ENCODE measurements around the gene ATP13A1. TPM values are rescaled to one million over a fixed set of nuclear protein-coding genes. Genes with fewer than 3 reads are reported as not detected.

ATP13A1 gene
- total RNA-seq, 2 experiments from 2014 or later: 58.3 to 122 TPM

DNA sequence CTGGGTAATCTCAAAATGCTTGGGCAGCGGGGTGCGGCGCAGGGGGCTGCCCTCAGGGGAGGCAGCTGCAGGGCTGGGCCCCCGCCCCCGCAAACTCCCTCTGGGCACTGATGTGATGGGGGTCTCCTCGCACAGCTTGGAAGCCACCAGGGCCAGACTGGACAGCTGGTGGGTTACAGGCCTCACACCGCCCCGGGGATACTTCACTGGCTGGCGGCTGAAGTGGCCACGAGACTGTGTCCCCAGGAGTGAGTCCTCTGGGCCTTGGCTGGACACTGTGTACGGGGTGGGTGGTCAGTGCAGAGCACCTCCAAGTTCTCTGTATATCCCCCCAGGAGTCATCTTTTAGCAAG lies 33.4 kb downstream of the ATP13A1 start:
- ChIA-PET POLR2A (no interaction called here), CTCF (ENCODE audit: unreplicated experiment) (no interaction called here)
- Histone ChIP-seq H4K20me1 (ENCODE audit: insufficient read depth, low read length) (no peaks in the 10 kb centered on the region), H3K79me2 (ENCODE audit: insufficient read depth, low read depth, low read length) (no peaks in the 10 kb centered on the region), H3K9me2 (ENCODE audit: insufficient read depth, low read length) (no peaks in the 10 kb centered on the region), H3K36me3 (ENCODE audit: insufficient read depth, low read length) (peaks cover 51% of the 10 kb centered on the region), H3K27ac (ENCODE audit: low read depth, low read length, poor library complexity, severe bottlenecking) (no peak overlapping the region), H2AFZ (ENCODE audit: low read length) (no peak overlapping the region), H3K9me3 (ENCODE audit: low read length) (no peaks in the 10 kb centered on the region), H3K4me3 (ENCODE audit: low read depth, low read length, poor library complexity, severe bottlenecking) (no peak overlapping the region), H3K4me1 (ENCODE audit: insufficient read depth, low read length, poor library complexity, severe bottlenecking) (peaks cover 18% of the 10 kb centered on the region), H3K4me2 (ENCODE audit: low read length) (no peak overlapping the region)
- intact Hi-C loops (cut with micrococcal nuclease; ENCODE audit: unreplicated experiment): no loop called here
- no peak for TF ChIP-seq EZH2phosphoT487 (IDR thresholded peaks at IDR 0.05; ENCODE audit: borderline replicate concordance, low read depth, low read length)
- TF ChIP-seq, protein P1, sequence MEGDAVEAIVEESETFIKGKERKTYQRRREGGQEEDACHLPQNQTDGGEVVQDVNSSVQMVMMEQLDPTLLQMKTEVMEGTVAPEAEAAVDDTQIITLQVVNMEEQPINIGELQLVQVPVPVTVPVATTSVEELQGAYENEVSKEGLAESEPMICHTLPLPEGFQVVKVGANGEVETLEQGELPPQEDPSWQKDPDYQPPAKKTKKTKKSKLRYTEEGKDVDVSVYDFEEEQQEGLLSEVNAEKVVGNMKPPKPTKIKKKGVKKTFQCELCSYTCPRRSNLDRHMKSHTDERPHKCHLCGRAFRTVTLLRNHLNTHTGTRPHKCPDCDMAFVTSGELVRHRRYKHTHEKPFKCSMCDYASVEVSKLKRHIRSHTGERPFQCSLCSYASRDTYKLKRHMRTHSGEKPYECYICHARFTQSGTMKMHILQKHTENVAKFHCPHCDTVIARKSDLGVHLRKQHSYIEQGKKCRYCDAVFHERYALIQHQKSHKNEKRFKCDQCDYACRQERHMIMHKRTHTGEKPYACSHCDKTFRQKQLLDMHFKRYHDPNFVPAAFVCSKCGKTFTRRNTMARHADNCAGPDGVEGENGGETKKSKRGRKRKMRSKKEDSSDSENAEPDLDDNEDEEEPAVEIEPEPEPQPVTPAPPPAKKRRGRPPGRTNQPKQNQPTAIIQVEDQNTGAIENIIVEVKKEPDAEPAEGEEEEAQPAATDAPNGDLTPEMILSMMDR (conservative IDR thresholded peaks at IDR 0.05; ENCODE audit: low read length): no peak
- no TSS peak for BruUV-seq (replicated peaks)
- DNase-seq (ENCODE audit: low spot score): no peak

DNA sequence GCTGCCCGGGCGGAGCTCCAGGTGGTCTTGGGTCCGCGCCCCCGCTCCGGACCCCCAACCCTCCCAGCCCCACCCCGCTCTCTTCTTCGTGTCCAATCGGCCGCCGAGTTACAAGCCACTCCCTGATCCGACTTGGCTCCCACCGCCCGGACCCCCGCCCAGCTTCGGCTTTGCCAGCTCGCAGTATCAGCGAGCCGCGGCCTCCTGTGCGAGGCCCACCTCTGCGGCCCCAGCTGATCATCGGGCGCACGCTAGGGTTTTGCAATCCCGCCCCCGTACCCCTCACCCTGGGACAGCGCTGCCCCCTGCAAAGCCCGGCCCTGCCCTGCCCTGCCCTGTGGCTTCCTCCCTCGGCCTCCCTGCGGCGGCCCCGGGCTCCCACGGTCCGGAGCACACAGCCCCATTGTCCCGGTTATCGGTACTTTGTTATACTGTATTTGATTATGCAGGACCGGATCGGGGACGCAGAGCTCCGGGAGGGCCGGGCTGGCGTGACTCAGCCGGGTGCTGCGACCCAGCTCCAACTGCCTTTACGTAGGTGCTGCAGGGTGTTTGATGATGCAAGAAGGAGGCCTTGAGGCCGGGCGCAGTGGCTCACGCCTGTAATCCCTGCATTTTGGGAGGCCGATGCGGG lies 34.9 kb downstream of the ATP13A1 start:
- peaks cover 38% of the 10 kb centered on the region for H3K36me3 ChIP-seq (ENCODE audit: insufficient read depth, low read length)
- ChIA-PET POLR2A (interaction anchor here (0.6 kb wide), 1 partner anchor 36 kb away, joined by 4 read pairs; no protein-coding TSS in a partner anchor), CTCF (ENCODE audit: unreplicated experiment) (no interaction called here)
- no peak for DNase-seq (ENCODE audit: low spot score)
- no peaks in the 10 kb centered on the region for H4K20me1 ChIP-seq (ENCODE audit: insufficient read depth, low read length)
- no TSS peak for BruUV-seq (replicated peaks)
- H3K9me2 ChIP-seq (ENCODE audit: insufficient read depth, low read length): no peaks in the 10 kb centered on the region
- H3K27ac ChIP-seq (ENCODE audit: low read depth, low read length, poor library complexity, severe bottlenecking): no peak overlapping the region
- TF ChIP-seq EZH2phosphoT487 (IDR thresholded peaks at IDR 0.05; ENCODE audit: borderline replicate concordance, low read depth, low read length): no peak
- TF ChIP-seq, protein P1 (conservative IDR thresholded peaks at IDR 0.05; ENCODE audit: low read length): no peak
- H3K79me2 ChIP-seq (ENCODE audit: insufficient read depth, low read depth, low read length): no peaks in the 10 kb centered on the region
- H2AFZ ChIP-seq (ENCODE audit: low read length): no peak overlapping the region; the same call in 1 of the 2 replicates
- peak overlapping the region; percentile 81 for H3K4me2 ChIP-seq (ENCODE audit: low read length)
- H3K4me3 ChIP-seq (ENCODE audit: low read depth, low read length, poor library complexity, severe bottlenecking): peak overlapping the region; percentile 70
- intact Hi-C loops (cut with micrococcal nuclease; ENCODE audit: unreplicated experiment): no loop called here
- H3K4me1 ChIP-seq (ENCODE audit: insufficient read depth, low read length, poor library complexity, severe bottlenecking): peaks cover 18% of the 10 kb centered on the region
- H3K9me3 ChIP-seq (ENCODE audit: low read length): no peaks in the 10 kb centered on the region
